Hematopoietic multipotent progenitor cell treated with erythropoietin and hydrocortisone succinate and interleukin-3 and kit ligand, for 4 days (in vitro differentiated cells): ENCODE measurements around the gene RASL11B.

ENCODE experiments used
- DNase-seq: peaks from one replicate; pipeline ENCODE4 v3.0.0-alpha.2; 2015

RASL11B gene

GRCh38 chr4:52876069-52876468, 14.0 kb downstream of the RASL11B start:
- peak; percentile 30 for DNase-seq

- no peak for DNase-seq
Measured at GRCh38 chr4:52877036-52877435, 14.9 kb downstream of the RASL11B start.

- DNase-seq = no peak
Measured at GRCh38 chr4:52877694-52878093, 15.6 kb downstream of the RASL11B start.

- DNase-seq = no peak
Measured at GRCh38 chr4:52879471-52879870, 17.4 kb downstream of the RASL11B start.

GRCh38 chr4:52880994-52881393, 18.9 kb downstream of the RASL11B start:
- DNase-seq = no peak

GRCh38 chr4:52883183-52883621, 21.1 kb downstream of the RASL11B start:
- DNase-seq = no peak

- DNase-seq = peak; percentile 10
Measured at GRCh38 chr4:52883707-52884669, 21.9 kb downstream of the RASL11B start.

GRCh38 chr4:52884994-52885393, 22.9 kb downstream of the RASL11B start:
- no peak for DNase-seq

- no peak for DNase-seq
Measured at GRCh38 chr4:52889354-52889753, 27.2 kb downstream of the RASL11B start.

- no peak for DNase-seq
Measured at GRCh38 chr4:52889778-52890520, 27.8 kb downstream of the RASL11B start.

- DNase-seq = no peak
Measured at GRCh38 chr4:52890521-52890791, 28.3 kb downstream of the RASL11B start.

- no peak for DNase-seq
Measured at GRCh38 chr4:52891743-52892142, 29.6 kb downstream of the RASL11B start.

GRCh38 chr4:52892880-52893279, 30.8 kb downstream of the RASL11B start:
- DNase-seq = no peak

- no peak for DNase-seq
Measured at GRCh38 chr4:52894443-52894842, 32.3 kb downstream of the RASL11B start.

- DNase-seq = no peak
Measured at GRCh38 chr4:52903273-52903672, 41.2 kb downstream of the RASL11B start.

GRCh38 chr4:52904421-52904820, 42.3 kb downstream of the RASL11B start:
- no peak for DNase-seq

- no peak for DNase-seq
Measured at GRCh38 chr4:52907510-52907909, 45.4 kb downstream of the RASL11B start.

GRCh38 chr4:52910115-52910514, 48.0 kb downstream of the RASL11B start:
- no peak for DNase-seq

GRCh38 chr4:52911684-52912294, 49.7 kb downstream of the RASL11B start:
- DNase-seq = peak; percentile 85

GRCh38 chr4:52912608-52913007, 50.5 kb downstream of the RASL11B start:
- DNase-seq = no peak

GRCh38 chr4:52914051-52914605, 52.0 kb downstream of the RASL11B start:
- no peak for DNase-seq

GRCh38 chr4:52915191-52915590, 53.1 kb downstream of the RASL11B start:
- DNase-seq = no peak

GRCh38 chr4:52915730-52916300, 53.7 kb downstream of the RASL11B start:
- DNase-seq = no peak
